Measurements from ENCODE around the gene C6orf89. TPM values are rescaled to one million over a fixed set of nuclear protein-coding genes. Genes with fewer than 3 reads are reported as not detected.

C6orf89 gene
- total and polyA plus RNA-seq, 9 donors = 23.1 to 102 (median 62.2) TPM

DNA sequence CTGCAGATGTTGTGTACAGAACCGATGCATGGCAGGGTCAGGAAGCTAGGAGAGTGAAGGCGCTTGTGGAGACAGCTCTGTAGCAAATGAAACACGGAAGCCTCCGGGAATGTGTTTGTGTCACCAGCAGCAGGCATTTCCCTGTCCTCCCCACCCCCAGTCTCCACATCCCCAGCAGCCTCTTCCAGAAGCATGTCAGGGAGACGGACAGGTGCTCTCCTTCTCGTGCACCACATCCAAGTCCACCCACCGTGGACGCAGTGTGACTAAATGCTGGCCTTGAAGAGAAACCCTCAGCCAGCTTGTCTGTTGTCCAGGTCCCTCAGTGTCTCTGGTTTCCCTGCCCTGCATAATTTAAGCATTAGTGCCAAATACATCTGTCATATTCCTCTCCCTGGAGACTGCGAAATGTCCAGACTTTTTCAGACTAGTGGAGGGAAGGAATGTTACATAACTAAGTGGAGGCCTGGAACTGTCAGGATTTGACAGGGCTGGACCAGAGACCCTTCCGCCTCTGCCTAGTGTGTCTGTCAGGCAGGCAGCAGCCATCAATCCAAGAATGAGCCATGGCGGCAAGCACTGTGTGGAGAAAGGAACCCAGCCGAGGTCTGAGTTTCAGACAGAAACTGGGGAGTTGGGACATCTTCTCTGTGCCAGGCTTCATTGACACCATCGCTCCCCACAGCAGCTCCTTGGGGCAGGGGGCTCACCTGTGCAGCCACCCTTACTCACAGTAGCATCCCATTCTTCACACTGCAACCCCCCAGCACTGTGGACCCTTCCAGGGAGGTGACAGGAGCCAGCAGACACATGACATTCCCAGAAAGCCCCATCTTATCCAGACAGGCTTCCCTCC, 42.2 kb downstream of the C6orf89 start:
- Histone ChIP-seq H3K4me3 (no peak overlapping the region), H3K36me3 (no peaks in the 10 kb centered on the region), H3K9me3 (no peaks in the 10 kb centered on the region), H3K4me1 (ENCODE audit: insufficient read depth) (peaks cover 16% of the 10 kb centered on the region), H3K27me3 (no peaks in the 10 kb centered on the region), H3K27ac (peak overlapping the region in 1 of 2 donors; percentile 41)
- 46 to 52% (median 46%) methylated on average over 13 of the region's 13 CpGs for WGBS, 3 donors
- TF ChIP-seq, protein P1, sequence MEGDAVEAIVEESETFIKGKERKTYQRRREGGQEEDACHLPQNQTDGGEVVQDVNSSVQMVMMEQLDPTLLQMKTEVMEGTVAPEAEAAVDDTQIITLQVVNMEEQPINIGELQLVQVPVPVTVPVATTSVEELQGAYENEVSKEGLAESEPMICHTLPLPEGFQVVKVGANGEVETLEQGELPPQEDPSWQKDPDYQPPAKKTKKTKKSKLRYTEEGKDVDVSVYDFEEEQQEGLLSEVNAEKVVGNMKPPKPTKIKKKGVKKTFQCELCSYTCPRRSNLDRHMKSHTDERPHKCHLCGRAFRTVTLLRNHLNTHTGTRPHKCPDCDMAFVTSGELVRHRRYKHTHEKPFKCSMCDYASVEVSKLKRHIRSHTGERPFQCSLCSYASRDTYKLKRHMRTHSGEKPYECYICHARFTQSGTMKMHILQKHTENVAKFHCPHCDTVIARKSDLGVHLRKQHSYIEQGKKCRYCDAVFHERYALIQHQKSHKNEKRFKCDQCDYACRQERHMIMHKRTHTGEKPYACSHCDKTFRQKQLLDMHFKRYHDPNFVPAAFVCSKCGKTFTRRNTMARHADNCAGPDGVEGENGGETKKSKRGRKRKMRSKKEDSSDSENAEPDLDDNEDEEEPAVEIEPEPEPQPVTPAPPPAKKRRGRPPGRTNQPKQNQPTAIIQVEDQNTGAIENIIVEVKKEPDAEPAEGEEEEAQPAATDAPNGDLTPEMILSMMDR (IDR thresholded peaks at IDR 0.05) = no peak
- TF ChIP-seq EP300 (IDR thresholded peaks at IDR 0.05) (no peak), POLR2A (IDR thresholded peaks at IDR 0.05) (no peak)
- DNase-seq = peak in 1 of 5 donors; percentile 44
- intact Hi-C loops (cut with DNase I) = no loop called here

DNA sequence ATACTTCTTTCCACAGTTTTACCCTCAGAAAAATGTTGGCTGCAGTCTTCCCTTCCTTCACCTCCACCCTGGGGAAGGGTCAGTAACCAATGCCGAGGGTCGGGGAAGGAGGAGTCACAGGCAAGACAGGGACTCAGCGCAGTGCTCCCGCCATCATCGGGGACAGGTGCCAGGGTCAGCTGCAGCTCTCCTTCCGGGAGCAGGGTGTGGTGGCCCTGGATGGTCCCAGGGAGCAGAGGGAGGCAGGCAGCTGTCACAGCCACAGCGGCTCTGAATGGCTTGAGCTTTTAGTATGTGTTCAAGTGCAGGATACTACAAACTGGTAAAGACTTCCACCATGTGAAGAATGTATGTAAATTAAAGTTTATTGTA, 42.8 kb downstream of the C6orf89 start:
- no peaks in the 10 kb centered on the region for H3K9me3 ChIP-seq
- peaks cover 16% of the 10 kb centered on the region for H3K4me1 ChIP-seq (ENCODE audit: insufficient read depth)
- TF ChIP-seq EP300 (IDR thresholded peaks at IDR 0.05) (no peak), POLR2A (IDR thresholded peaks at IDR 0.05) (no peak)
- TF ChIP-seq, protein P1 (IDR thresholded peaks at IDR 0.05) = no peak
- H3K27me3 ChIP-seq = no peaks in the 10 kb centered on the region
- no peak overlapping the region for H3K4me3 ChIP-seq
- H3K27ac ChIP-seq = peak overlapping the region in 1 of 2 donors; percentile 41
- peak in 1 of 5 donors; percentile 37 for DNase-seq
- intact Hi-C loops (cut with DNase I) = no loop called here
- no peaks in the 10 kb centered on the region for H3K36me3 ChIP-seq
- 70 to 84% (median 77%) methylated on average over 7 of the region's 7 CpGs for WGBS, 3 donors

DNA sequence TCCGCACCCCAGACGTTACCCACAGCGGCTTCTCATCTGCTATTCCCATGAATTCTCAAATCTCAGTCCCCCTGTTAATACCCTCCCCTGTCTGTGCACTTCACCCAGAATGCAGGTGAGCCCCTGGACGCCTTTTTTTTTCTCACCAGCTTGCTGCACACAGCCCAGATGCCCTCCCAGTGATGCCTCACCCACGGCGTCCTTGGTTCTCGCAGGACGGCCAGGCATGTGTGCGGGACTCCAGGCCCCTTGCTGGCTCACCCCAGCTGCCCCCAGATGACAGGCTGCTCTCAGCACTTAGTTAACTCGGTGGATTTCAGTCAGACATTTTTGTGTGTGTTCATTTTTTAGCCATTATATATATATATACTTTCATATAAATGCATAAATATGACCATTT, 43.4 kb downstream of the C6orf89 start:
- Histone ChIP-seq H3K27ac (no peak overlapping the region), H3K4me3 (no peak overlapping the region), H3K36me3 (no peaks in the 10 kb centered on the region), H3K27me3 (no peaks in the 10 kb centered on the region), H3K9me3 (no peaks in the 10 kb centered on the region), H3K4me1 (ENCODE audit: insufficient read depth) (peaks cover 16% of the 10 kb centered on the region)
- 64 to 77% (median 69%) methylated on average over 10 of the region's 10 CpGs for WGBS, 3 donors
- intact Hi-C loops (cut with DNase I) = no loop called here
- DNase-seq = no peak
- TF ChIP-seq POLR2A (IDR thresholded peaks at IDR 0.05) = no peak
- TF ChIP-seq, protein P1 (IDR thresholded peaks at IDR 0.05) = no peak
- no peak for TF ChIP-seq EP300 (IDR thresholded peaks at IDR 0.05)

DNA sequence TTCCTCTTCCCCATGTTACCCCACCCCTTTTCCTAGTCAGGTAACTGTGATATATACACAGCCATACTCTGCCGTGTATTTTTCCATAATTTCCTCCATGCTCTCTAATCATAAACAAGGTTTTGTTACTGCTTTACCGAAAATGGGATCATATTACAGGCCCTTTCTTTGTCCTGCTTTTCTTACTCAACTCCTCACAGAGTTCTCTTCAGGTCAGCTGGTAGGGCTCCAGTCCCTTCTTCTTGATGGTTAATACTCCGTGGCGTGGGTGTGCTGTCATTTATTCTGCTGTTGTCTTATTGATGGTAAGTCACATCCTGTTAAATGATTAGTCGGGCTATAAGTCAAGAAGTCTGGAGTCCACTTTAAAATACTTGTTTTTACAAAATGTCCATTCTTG, 43.9 kb downstream of the C6orf89 start:
- H3K36me3 ChIP-seq = no peaks in the 10 kb centered on the region
- no peak for TF ChIP-seq POLR2A (IDR thresholded peaks at IDR 0.05)
- TF ChIP-seq EP300 (IDR thresholded peaks at IDR 0.05) = no peak
- TF ChIP-seq, protein P1 (IDR thresholded peaks at IDR 0.05) = no peak
- no peaks in the 10 kb centered on the region for H3K27me3 ChIP-seq
- H3K4me1 ChIP-seq (ENCODE audit: insufficient read depth) = peaks cover 16% of the 10 kb centered on the region
- H3K4me3 ChIP-seq = no peak overlapping the region
- 11 to 27% (median 16%) methylated on average over 5 of the region's 5 CpGs for WGBS, 3 donors
- H3K27ac ChIP-seq = no peak overlapping the region
- DNase-seq = peak in 1 of 5 donors; percentile 39
- intact Hi-C loops (cut with DNase I) = no loop called here
- no peaks in the 10 kb centered on the region for H3K9me3 ChIP-seq
